HG03565 (cell line): ENCODE results near the gene TNFAIP8L2.
A peak's percentile ranks its signal among the peaks of the same experiment; 100 is the strongest.

Experiments
- ATAC-seq: cut with Tn5 transposase; IDR thresholded peaks from one replicate; pipeline ENCODE4 v1.9.1; 2021; ENCODE audit warnings: mild to moderate bottlenecking, moderate library complexity; ENCODE audit not compliant: unreplicated experiment

The TNFAIP8L2 gene

DNA sequence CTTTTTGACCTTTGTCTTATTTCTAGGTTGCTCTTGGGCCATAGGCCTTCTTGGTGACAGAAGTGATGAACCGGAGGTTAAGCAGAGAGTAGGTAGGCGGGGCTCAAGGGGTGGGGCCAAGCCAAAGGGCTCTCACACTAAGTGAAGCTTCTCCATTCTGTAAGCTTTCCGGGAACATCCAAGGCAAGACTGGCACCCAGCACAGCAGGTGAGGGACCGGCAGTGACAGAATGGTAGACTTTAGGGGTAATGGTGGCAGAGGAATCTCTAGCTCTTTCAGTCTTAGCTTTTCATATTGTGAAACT is at the start of gene TNFAIP8L2:
TSS of gene TNFAIP8L2 (plus strand) at position 135 of the 305 bp plus-strand sequence. CDS start 2,049 bp downstream, outside the sequence.
- peak; percentile 36 for ATAC-seq

GRCh38 chr1:151106894-151107293 is 49.6 kb upstream of the TNFAIP8L2 start:
- no peak for ATAC-seq

DNA sequence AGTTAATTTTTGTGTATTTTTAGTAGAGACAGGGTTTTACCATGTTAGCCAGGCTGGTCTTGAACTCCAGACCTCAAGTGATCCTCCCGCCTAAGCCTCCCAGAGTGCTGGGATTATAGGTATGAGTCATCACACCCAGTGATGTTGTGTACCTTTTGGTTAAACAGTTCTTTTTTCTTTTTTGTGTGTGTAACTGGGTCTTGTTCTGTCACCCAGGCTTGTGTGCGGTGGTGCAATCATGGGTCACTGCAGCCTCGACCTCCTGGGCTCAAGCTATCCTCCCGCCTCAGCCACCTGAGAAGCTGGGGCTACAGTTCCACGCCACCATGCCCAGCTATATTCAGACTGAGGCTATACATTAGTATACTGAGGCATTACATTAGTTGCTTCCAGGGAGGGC is 48.1 kb upstream of the TNFAIP8L2 start:
- ATAC-seq: no peak

GRCh38 chr1:151113877-151114276 is 42.6 kb upstream of the TNFAIP8L2 start:
- no peak for ATAC-seq

DNA sequence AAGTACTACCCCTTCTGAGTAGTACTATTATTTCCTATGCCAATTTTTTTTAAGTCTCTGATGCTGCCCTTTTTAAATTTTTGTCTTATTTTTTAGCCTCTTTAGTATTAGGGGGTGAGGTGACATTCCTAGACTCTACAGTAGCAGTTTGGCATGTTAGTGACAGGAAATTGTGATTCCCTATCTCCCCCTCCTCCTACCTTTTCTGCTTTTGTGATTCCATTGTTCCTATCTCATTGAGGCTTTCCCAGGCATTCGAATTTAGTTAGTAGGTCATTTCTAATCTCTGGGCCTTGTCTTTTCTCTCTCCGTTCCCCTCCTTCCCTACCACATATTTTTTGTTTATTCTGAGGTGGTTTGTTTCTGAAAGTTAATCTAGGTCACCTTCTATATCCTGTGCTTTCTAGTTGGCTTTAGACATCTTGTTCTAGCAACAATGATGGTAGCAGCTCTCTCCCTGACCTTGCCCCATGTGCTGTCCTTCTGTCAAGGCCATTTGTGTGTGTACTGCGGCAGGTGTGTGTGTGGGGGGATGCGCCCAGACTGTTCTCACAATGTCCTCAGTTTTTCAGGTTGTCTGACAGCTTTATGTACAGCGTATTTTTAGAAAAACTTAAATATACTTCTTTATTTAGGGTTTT is 31.6 kb upstream of the TNFAIP8L2 start:
- ATAC-seq: no peak

DNA sequence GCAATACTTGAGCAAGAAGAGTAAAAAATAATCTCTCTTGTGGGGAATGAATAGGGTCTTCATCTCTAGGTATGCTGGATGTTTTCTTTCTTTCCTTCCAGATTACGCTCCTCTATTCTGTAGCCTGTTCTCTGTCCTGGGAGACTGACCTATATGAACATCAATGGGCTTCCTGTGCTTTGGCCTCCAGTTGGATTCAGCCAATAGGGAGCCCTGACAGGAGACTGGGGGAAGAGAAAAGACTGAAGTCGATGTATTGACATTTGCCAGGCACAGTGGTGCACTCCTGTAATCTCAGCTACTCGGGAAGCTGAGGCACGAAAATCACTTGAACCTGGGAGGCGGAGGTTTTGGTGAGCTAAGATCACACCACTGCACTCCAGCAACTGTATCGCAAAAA is 27.6 kb upstream of the TNFAIP8L2 start:
- no peak for ATAC-seq

DNA sequence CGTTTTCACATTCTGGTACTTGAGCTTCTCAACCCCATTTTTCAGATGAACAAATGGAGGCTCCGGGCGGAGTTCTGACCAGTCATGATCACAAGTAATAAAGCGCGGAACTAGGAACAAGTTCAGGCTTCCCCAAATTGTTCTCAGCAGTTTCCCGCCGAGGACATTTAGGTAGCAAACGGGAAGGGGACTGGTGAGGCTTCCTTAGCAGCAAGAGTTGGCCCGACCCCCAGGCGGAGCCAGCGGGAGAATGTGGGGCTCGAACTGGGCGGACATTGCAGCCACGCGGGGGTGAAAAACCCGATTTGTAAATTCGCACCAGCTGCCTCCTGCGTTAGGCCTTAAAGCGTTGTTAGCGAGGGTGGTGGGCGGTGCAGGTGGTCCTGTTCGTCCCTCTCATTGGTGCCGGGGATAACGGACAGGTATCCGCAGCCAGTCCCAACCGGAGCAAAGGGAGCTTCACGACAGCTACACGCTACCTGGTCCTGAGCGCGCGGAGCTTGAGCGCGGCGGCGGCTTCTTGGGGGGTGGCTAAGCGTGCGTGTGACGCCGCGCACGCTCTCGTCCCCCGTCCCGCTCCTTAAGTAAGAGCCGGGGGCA is 25.4 kb upstream of the TNFAIP8L2 start:
- ATAC-seq: peak; percentile 41

GRCh38 chr1:151131701-151132334 is 24.6 kb upstream of the TNFAIP8L2 start:
- no peak for ATAC-seq

DNA sequence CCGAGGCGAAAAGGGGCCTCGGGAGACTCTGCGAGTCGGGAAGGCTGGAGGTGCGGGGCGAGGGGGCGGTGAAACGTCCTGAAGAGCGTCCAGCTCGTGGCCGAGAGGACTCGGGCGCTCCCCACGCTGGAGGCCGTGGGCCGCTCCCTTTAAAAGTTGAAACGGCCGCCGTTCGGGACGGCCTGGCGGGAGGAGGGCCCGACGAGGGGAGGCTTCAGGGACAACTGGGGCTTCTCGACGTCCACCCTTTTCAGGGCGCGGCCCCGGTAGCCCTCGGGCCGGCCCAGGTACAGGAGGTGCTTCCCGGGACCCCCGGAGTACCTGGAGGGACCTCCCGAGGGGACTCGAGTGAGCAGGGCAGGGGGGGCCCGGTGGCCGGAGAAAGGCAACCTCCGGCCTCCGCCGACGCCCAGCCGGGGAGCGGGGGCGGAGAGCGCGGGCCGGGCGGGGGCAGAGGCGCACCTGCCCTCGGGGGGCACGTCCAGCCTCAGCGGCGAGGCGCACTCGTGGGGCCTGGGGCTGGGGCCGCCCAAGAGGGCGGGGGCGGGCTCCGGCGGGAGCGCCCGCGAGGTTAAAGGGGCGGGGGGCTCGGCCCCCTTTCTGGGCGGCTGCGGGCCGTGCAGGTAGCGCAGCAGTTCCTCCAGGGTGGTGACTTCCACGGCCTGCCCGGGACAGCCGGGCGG is 24.0 kb upstream of the TNFAIP8L2 start:
- no peak for ATAC-seq

DNA sequence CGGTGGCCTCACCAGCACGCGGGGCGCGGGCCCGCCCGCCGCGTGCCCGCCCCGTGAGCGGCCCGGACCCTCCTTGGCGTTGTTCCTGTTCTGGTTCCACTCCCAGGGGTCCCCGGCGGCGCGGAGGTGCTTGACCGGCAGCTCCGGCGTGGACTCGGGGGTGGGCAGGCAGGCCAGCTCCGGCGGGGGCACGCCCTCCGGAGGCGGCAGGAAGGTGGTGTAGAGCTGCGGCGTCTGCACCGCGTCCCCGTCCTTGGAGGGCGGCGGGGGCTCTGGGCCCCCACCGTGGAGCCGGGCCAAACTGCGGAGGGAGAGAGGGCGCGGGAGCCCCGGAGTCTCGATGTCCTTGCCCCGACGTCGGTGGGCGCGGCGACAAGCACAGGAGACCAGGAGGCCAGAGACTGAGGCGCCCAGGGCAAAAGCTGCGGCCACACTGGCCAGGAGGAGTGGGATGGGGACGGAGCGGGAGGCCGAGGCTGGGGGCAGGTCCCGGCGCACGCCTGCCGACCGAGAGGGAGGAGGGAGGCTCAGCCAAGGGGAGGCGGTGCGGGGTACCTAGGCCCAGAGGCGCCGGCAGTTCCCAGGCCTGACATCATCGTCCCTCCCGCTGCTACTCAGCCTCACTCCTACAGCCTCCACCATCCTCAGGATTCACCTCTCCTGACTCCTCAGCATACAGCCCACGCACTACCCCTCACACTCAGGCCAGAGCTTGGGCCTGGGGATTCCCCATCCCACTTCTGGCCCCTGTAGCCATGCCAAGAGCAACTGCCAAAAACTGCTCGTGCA is 23.2 kb upstream of the TNFAIP8L2 start:
- no peak for ATAC-seq

DNA sequence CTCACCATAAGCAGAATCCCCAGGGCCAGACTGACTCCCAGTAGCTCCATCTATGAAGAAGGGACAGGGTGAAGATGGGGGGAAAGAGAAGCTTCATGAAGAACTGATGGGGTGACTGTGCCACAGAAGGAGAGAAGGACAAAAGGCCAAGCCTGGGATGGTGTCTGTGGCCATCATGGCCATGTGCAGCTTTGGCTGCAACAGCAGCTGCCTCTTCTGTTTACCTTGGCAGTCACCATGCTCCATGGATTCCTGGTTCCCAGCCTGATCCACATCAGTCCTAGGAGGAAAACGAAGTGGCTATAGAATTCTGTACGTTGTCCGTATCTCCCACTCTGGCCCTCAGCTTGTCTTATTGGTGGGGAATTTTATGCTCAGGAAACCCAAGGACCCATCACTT is 22.1 kb upstream of the TNFAIP8L2 start:
- no peak for ATAC-seq

DNA sequence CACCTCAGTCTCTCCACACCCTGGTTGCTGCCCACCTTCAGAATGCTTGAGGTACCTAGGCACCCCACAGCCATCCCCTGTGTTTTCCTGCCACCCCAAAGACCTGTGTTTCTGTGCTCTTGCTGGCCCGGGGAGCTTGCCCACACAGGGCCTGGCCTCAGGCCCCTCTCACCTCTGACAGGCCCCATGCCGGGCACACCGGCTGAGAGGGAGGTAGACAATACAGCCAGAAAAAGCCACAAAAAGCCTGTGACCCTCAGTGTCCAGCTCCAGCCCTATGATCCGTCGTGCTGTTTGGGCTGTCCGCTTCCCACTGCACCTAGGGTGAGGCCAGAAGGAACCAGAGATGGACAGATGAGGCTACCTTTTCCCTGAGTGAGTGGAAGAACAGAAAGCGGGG is 21.5 kb upstream of the TNFAIP8L2 start:
- no peak for ATAC-seq

DNA sequence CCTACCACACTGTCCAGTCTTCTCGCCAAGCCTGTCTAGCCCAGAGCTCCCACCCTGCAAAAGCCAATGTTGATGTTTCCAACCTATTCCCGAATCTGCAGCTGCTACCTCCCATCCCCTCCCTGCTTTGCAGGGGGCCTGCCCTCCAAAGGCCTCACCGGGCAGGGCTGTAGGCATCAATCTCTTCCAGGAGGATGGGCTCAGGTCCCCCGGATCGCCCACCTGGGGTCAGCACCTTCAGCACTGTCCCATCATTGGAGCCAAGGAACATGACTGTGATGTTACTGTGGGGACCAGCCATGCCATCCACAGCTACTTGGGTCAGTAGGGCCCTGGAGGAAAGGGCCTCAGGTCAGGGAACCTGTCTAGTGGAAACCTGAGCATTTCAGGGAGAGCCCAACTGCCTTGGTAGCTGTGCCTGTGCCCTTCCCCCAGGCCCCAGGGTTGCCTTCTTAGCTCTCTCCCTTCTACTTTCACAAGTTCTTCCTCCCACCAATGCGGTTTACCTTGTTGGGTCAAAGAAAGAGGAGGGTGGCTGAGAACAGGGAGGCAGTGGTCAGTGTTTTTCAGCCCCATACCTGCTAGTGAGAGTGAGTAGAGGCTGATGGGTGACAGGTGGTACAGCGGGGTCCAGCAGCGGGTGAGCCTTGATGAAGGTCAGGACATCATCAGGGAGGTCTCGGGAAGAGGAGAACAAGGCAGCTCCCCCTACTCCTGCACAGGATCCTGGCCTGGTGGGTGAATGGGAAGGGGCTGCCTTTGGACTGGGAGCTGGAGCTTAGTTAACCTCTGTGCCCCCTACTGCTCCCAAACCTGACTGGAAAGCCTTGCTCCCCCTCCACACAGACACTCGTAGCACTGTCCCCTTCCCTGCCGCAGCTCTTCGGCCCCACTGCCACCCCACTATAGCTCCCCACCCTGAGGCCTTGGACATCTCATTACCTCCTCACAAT is 20.7 kb upstream of the TNFAIP8L2 start:
- no peak for ATAC-seq

DNA sequence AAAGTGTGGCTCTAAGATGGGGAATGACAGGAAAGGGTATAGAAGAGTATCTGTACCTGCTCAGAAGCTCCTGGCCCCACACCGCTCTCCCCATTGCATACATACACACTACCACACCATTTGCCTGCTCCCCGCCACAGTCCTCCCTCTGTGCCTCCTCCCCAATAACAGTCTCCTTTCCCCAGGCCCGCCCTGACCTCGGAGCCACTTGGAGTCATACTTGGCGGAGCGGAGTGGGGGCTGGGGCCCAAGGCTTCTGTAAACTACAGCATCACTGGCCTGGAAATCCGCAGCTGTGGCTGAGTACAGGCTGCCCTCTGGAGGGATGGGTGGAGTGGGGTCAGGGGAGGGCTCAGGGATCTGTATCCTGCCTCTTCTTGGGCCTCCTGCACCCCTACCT is 18.7 kb upstream of the TNFAIP8L2 start:
- no peak for ATAC-seq

DNA sequence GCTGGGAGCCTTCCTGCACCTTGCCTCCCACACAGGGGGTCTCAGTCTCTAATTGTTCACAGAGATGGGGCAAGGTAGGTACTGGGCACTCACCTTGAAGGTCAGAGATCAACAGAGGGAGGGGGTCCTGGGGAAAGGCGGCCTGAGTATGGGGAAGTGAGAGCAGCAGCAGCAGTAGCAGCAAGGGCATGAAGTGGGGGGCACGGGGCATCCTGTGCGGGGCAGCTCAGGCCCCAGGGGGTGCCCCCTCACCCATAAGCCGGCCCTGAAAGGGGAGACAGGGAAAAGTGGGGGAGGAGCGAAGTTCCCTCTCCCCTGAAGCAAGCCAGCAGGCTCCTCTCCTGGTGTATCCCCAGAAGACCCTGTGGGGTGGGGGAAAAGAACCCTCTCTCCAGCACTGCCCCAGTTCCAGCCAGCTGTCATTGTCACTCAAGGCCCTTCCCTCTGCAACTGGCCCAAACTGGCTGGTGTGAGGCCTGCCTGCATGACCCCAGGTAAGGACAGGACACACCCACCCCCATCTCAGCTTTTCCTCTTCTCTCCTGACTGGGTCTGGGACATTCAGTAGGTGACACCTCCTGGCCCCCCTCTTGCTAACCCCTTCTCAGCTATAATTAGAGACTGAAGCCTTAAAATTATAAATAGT is 13.9 kb upstream of the TNFAIP8L2 start:
- no peak for ATAC-seq

DNA sequence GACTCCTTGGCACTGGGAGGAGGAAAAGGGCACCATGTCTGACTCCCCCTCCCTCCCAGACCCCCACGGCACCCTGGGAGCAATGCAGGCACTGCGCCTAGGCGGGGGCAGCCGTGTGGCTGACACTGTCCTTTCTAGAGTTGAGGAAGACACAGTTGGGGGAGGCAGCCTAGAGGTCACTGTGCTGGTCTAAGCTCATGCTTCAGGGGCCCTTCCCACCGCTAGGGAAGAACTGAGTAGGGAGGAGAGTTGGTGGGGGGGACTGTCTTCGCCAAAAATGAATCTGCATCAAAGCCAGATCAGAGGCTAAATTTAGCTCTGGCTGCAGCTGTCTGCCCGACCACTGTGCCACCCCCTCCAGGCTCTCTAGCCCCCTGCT is 13.4 kb upstream of the TNFAIP8L2 start:
- ATAC-seq: no peak

DNA sequence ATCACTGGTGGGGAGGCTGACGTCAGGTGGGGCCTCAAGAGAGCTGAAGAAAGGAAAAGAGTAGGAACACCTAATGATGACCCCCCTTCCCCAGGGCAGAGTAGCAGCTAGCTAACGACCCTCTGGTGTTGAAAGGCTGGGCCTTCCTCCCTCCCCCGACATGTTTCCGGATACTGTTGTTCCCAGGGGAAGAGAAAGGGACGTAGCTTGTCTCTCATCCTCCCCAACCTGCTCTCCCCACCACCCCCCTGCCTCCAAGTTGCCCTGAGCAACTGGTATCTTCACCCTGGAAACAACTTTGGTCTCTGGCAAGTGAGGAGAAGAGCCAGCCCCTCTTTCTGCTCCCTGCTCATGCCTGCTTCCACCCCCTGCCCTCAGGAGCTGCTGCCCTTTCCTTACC is 12.5 kb upstream of the TNFAIP8L2 start:
- ATAC-seq: no peak

- ATAC-seq: no peak
Measured at GRCh38 chr1:151144474-151145303, 11.8 kb upstream of the TNFAIP8L2 start.
